MM.1S (cell line): ENCODE data around the gene DNAH10.

Experiments used
- CTCF ChIP-seq: fragments of 300-600 bp; sonication (generic); IDR thresholded peaks from 2 replicates; pipeline ENCODE4 v1.5.1; 2016; ENCODE audit warnings: antibody characterized with exemption, low read length, mixed read lengths
- EZH2 ChIP-seq: fragments of 300-600 bp; sonication (generic); optimal IDR thresholded peaks from 2 replicates; pipeline ENCODE3; 2017; ENCODE audit warnings: low read depth, mild to moderate bottlenecking, antibody characterized with exemption, low read length, mixed read lengths
- EZH2phosphoT487 ChIP-seq: fragments of 300-600 bp; sonication (generic); IDR thresholded peaks from 2 replicates; pipeline ENCODE4 v1.6.1; 2018; ENCODE audit warnings: antibody characterized with exemption, low read length

GRCh38 chr12:123833830-123834229 lies 71.7 kb downstream of the DNAH10 start:
- TF ChIP-seq CTCF, result no peak
- no peak for TF ChIP-seq EZH2phosphoT487
- TF ChIP-seq EZH2, result no peak
